ENCODE data around the gene SENP1. TPM values are rescaled to one million over a fixed set of nuclear protein-coding genes. Genes with fewer than 3 reads are reported as not detected.

SENP1 gene
- 9.2 and 16.3 TPM in 2 replicates for total RNA-seq

DNA sequence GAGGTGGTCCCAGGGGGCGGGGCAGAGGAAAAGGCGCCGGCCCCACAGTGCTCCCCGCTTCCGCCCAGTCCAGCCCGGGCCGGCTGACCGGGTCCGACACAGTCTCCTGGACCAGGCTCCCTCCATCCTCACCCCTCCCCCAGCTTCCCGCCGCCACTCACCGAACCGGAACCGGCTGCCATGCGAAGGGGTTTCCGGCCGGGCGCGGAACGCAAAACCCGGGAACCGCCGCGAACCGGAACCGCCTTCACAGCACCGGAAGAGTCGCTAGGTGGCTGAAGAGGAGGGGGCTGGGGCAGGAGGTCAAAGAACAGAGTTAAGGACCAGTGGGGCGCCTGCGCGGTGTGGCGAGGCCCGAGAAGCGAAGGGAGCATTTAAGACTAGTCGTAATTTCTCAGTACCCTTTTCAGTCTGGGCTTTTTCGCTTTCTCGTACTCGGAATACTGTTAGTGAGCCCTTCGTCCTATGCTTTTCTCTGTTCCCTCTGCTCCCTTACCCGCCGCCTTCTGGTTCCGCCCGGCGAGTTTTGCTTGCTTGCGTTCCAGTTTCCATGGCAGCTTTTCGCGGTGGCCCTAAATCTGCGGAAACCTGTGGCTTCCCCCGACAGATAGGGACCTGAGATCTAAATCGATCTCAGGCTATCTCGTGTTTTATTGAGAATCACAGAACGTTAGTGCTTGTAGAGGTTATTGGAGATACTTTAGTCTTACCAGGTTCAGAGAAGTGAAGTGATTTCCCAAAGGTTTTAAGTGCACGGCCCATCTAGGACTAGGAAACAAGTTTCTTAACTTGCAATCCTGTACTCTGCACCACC lies at the start of gene SENP1:
SENP1 (minus strand) TSS at position 213 of the 814 bp plus-strand sequence. CDS start 4,607 bp downstream, outside the sequence.

DNA sequence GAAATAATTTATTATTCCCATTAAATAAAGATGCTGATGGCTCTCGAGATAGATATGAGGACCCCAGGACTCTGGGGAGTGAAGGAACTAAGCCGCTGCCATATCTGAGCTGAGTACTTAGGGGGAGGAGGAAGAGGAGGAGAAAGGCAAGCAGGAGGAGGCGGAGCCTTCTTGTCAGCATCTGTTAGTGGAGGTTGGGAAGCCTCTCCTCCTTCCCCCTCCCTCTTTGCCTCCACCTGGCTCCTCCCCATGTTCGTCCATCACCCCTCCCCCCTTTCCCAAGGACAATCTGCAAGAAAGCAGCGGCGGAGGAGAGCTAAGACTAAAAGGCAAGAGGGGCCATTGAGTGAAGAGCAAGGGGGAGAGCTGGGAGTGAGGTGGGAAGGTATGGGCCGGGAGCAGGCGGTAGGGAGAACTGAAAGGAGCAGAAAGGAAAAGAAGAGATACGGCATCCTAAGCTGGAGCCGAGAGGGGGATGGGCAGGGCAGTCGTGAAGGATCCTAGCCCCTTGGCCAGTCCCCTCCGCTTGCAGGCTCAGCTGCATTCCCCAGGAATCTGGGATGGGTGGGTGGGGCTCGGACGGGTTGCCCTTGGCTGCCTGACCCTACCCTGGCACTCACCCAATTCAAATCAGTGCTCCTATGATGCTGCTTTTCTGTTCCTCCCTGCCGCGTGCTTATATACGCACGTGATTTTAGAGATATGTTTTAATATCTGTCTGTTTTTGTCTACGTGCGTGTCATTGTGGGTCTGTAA lies 13.4 kb upstream of the SENP1 start, which contains the start of gene PFKM:
PFKM (plus strand) TSS at position 287 of the 756 bp plus-strand sequence. CDS start 3,411 bp downstream, outside the sequence.

DNA sequence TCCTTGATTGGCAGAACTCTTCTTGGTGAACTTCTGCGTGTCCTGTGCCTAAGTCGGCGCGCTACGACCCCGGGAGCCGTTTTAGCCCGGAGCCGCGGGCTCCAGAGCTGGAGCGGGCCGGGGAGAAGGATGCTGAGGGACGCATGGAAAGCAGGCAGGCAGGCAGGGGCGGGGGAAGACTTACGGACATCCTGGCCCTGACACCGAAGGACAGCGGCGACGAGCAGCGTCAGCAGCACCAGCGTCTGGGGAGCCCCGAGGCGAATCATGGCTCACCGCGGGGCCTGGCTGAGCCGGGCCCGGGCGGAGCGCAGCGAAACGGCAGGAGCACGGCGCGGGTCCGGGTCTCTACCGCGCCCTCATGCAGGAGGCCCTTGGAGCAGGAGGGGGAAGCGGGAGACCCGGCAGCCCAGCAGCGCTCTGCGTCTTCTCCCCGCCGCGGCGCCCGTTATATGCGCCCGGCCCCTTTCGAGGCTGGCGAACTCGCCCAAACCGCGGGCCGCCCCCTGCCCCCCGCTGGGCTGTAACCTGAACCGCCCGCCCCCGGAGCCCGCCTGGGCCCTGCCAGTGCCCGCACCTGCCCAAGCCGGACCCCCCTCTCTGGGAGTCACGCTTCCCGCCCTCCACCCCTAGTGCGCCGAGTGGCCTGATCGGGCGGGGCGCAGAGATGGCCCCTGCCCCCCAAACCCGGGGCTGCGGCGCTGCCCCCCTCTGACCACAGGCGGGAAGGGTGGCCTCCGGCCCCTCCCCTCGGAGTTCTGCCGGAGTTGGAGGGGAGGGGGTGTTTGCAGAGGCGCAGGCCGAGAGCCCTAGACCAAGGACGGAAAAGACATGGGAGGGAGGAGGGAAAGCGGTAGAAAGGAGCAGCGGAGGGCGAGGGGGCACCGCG lies 101.6 kb downstream of the SENP1 start, which contains the start of gene COL2A1:
COL2A1 (minus strand) TSS at position 424 of the 889 bp plus-strand sequence; CDS start at position 269, 155 bp downstream.

Other genes starting within 250 kb of the SENP1 start
- gene VDR, start 201.1 kb downstream of the SENP1 start, total RNA-seq, result 1.2 and 1.9 TPM in 2 replicates
- 84.7 and 135 TPM in 2 replicates for gene TMEM106C, start 142.5 kb downstream of the SENP1 start, total RNA-seq
- gene COL2A1, start 101.6 kb downstream of the SENP1 start, total RNA-seq, result not detected in 2 replicates
- gene PFKM, start 13.3 kb upstream of the SENP1 start, total RNA-seq, result 59.9 and 64.0 TPM in 2 replicates
- gene ASB8, start 51.4 kb upstream of the SENP1 start, total RNA-seq, result 16.1 and 38.9 TPM in 2 replicates
- gene CCDC184, start 77.6 kb upstream of the SENP1 start, total RNA-seq, result 0.58 and 1.1 TPM in 2 replicates
- not detected in 2 replicates for gene OR10AD1, start 97.2 kb upstream of the SENP1 start, total RNA-seq
- gene ZNF641, start 244.8 kb upstream of the SENP1 start, total RNA-seq, result 6.6 and 13.8 TPM in 2 replicates

Measured in myometrial cell (primary cell).